Measurements from ENCODE around the gene IL17RD. TPM values are rescaled to one million over a fixed set of nuclear protein-coding genes. Genes with fewer than 3 reads are reported as not detected.
A peak's percentile ranks its signal among the peaks of the same experiment; 100 is the strongest.

The IL17RD gene
- polyA plus RNA-seq, 1 of the 3 experiments (the other 2 are of a cell fraction): 2.4 TPM

DNA sequence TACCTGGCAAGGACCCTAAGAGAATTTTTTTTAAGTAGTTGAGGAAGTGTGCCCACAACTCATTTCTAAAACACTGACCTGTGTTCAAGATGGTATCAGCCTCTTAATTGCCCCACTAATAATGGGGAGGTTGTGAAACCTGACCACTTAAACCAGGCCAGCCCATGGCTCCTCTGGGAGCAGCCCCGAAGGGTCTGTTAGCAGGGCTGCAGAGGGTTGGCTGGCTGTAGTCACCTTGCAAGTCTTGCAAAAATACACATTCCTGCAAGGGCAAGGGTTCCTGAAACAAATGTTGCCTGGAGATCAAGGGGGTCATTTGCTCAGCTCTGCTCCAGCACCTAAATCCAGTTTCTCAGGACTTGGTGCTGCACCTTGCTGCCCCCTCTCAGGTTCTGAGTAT, 3.2 kb downstream of the IL17RD start:
- no peak for TF ChIP-seq FOXM1 (IDR thresholded peaks at IDR 0.05; ENCODE audit: low read depth)
- TF ChIP-seq, protein P1, sequence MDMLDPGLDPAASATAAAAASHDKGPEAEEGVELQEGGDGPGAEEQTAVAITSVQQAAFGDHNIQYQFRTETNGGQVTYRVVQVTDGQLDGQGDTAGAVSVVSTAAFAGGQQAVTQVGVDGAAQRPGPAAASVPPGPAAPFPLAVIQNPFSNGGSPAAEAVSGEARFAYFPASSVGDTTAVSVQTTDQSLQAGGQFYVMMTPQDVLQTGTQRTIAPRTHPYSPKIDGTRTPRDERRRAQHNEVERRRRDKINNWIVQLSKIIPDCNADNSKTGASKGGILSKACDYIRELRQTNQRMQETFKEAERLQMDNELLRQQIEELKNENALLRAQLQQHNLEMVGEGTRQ (IDR thresholded peaks at IDR 0.05; ENCODE audit: borderline replicate concordance, low read depth, low read length): no peak
- no peak for TF ChIP-seq USF1 (IDR thresholded peaks at IDR 0.05; ENCODE audit: borderline replicate concordance, low read depth)
- no peak for TF ChIP-seq CHD2 (IDR thresholded peaks at IDR 0.05; ENCODE audit: low read length, partially characterized antibody)
- no peak for TF ChIP-seq GABPA (IDR thresholded peaks at IDR 0.05; ENCODE audit: low read depth)
- no peak for TF ChIP-seq FOSL2 (IDR thresholded peaks at IDR 0.05; ENCODE audit: borderline replicate concordance, low read depth)
- no peak for TF ChIP-seq EP300 (IDR thresholded peaks at IDR 0.05; ENCODE audit: borderline replicate concordance in 1 of 2, low read depth in 1 of 2, low read length in 1 of 2)
- TF ChIP-seq RFX5 (IDR thresholded peaks at IDR 0.05; ENCODE audit: low read length): no peak
- no peak for TF ChIP-seq PBX3 (IDR thresholded peaks at IDR 0.05)
- TF ChIP-seq SMC3 (IDR thresholded peaks at IDR 0.05; ENCODE audit: low read depth, low read length): no peak
- Histone ChIP-seq H3F3A (replicated peaks; ENCODE audit: insufficient read depth) (no peaks in the 10 kb centered on the region), H3K27ac (ENCODE audit: low read depth in 2 of 2, low read length in 1 of 2) (peak overlapping the region in 1 of 2 experiments; percentile 99; a peak in 2 of 4 replicates), H3K9ac (no peak overlapping the region), H3K27me3 (ENCODE audit: insufficient read depth) (peaks cover 4% of the 10 kb centered on the region; the same call in 1 of the 2 replicates), H3K36me3 (replicated peaks in 1 of 2; ENCODE audit: control insufficient read depth in 1 of 2, insufficient read depth in 2 of 2, low read length in 1 of 2) (no peaks in the 10 kb centered on the region), H4K20me1 (ENCODE audit: insufficient read depth) (no peaks in the 10 kb centered on the region), H3K4me1 (ENCODE audit: control insufficient read depth in 1 of 2, insufficient read depth in 2 of 2, low read depth in 1 of 2, low read length in 1 of 2) (peaks cover 7 to 75% of the 10 kb centered on the region in 2 experiments; a peak in 2 of 4 replicates), H3K9me3 (no peaks in the 10 kb centered on the region), H3K4me2 (no peak overlapping the region), H2AFZ (ENCODE audit: low read depth) (no peak overlapping the region), H3K9me2 (no peaks in the 10 kb centered on the region), H3K4me3 (ENCODE audit: low read depth in 2 of 2, low read length in 1 of 2) (peak overlapping the region in 1 of 2 experiments; percentile 36; a peak in 1 of 4 replicates), H3K79me2 (ENCODE audit: insufficient read depth) (no peaks in the 10 kb centered on the region)
- POLR2A ChIA-PET: interaction anchor here (2.7 kb wide), 1 partner anchor 42 kb away, joined by 12 read pairs; no protein-coding TSS in a partner anchor
- 83% methylated on average over 1 of the region's 1 CpG for WGBS (ENCODE audit: low lambda C conversion rate)
- CTCF ChIA-PET: interaction anchor here (1.2 to 6.0 kb wide), 4 partner anchors 16 to 166 kb away, joined by 3 to 49 read pairs (median 4); no protein-coding TSS in a partner anchor
- no peak for DNase-seq

DNA sequence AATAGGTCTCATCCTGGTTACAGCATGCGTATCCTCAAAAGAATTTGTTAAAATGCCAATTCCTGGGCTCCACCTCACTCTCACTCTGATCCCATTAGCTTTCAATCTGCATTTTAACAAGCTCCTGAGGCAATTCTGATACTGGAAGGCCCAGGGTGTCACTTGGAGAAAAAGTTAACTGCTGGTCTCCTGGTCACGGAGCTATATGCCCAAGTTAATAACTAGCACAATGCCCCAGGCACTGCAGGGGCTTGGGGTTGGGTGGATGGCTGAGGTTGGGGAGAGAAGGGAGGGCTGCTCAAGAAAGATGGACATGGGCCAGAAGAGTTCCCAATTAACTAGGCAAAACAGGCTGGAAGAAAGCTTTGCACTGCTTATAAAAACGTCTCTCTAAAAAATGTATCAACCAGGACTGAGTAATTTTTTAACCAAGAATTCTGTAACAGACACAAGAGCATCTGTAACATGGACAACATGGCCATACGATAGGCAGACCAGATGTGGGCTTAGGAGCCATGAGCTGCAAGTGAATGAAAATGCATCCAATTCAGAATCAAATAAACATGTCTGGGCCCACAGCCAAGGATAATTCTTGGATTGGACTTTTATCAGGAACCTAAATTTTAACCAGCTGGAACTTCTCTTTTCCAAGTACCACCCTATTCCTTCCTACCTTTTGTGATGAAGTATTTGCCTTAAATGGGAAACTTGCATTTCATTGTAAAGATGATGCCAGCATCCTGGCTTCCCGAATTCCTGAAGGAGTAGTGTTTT, 4.2 kb downstream of the IL17RD start:
- H3K36me3 ChIP-seq (replicated peaks in 1 of 2; ENCODE audit: control insufficient read depth in 1 of 2, insufficient read depth in 2 of 2, low read length in 1 of 2): no peaks in the 10 kb centered on the region
- H3K9me2 ChIP-seq: no peaks in the 10 kb centered on the region
- no peaks in the 10 kb centered on the region for H3F3A ChIP-seq (replicated peaks; ENCODE audit: insufficient read depth)
- no peak overlapping the region for H3K4me2 ChIP-seq
- peak overlapping the region in 1 of 2 experiments; percentile 99; a peak in 2 of 4 replicates for H3K27ac ChIP-seq (ENCODE audit: low read depth in 2 of 2, low read length in 1 of 2)
- H3K4me1 ChIP-seq (ENCODE audit: control insufficient read depth in 1 of 2, insufficient read depth in 2 of 2, low read depth in 1 of 2, low read length in 1 of 2): peaks cover 7 to 79% of the 10 kb centered on the region in 2 experiments; a peak in 2 of 4 replicates
- CTCF ChIA-PET: interaction anchor here (1.1 to 6.0 kb wide), 12 partner anchors 9 to 165 kb away, joined by 3 to 49 read pairs (median 6); no protein-coding TSS in a partner anchor
- DNase-seq: peak; percentile 56
- no peak overlapping the region; a peak in 1 of 4 replicates for H3K4me3 ChIP-seq (ENCODE audit: low read depth in 2 of 2, low read length in 1 of 2)
- H3K9me3 ChIP-seq: no peaks in the 10 kb centered on the region
- H3K27me3 ChIP-seq (ENCODE audit: insufficient read depth): no peaks in the 10 kb centered on the region
- H3K9ac ChIP-seq: no peak overlapping the region
- H2AFZ ChIP-seq (ENCODE audit: low read depth): no peak overlapping the region
- POLR2A ChIA-PET: interaction anchor here (1.5 to 2.9 kb wide), 4 partner anchors 9 to 41 kb away, joined by 7 to 31 read pairs (median 10); no protein-coding TSS in a partner anchor
- 42% methylated on average over 5 of the region's 5 CpGs for WGBS (ENCODE audit: low lambda C conversion rate)
- H4K20me1 ChIP-seq (ENCODE audit: insufficient read depth): no peaks in the 10 kb centered on the region
- no peaks in the 10 kb centered on the region for H3K79me2 ChIP-seq (ENCODE audit: insufficient read depth)
- TF ChIP-seq RFX5 (IDR thresholded peaks at IDR 0.05; ENCODE audit: low read length): no peak
- peak; percentile 70 for TF ChIP-seq TCF12 (IDR thresholded peaks at IDR 0.05)
- TF ChIP-seq RCOR1 (IDR thresholded peaks at IDR 0.05; ENCODE audit: low read length): peak; percentile 66
- TF ChIP-seq NFIC (IDR thresholded peaks at IDR 0.05; ENCODE audit: borderline replicate concordance): peak; percentile 32; the same call in 1 of the 2 replicates
- TF ChIP-seq NRF1 (IDR thresholded peaks at IDR 0.05; ENCODE audit: low read depth, low read length): no peak
- no peak for TF ChIP-seq SMC3 (IDR thresholded peaks at IDR 0.05; ENCODE audit: low read depth, low read length)
- TF ChIP-seq TAF1 (IDR thresholded peaks at IDR 0.05; ENCODE audit: borderline replicate concordance, low read depth, low read length): no peak
- TF ChIP-seq FOXM1 (IDR thresholded peaks at IDR 0.05; ENCODE audit: low read depth): no peak
- peak; percentile 61; the same call in 1 of the 2 replicates for TF ChIP-seq FOXJ3 (CRISPR knock-in tag; IDR thresholded peaks at IDR 0.05)
- TF ChIP-seq CTCF (IDR thresholded peaks at IDR 0.05): no peak
- no peak for TF ChIP-seq USF1 (IDR thresholded peaks at IDR 0.05; ENCODE audit: borderline replicate concordance, low read depth)
- TF ChIP-seq GATA2 (CRISPR knock-in tag; IDR thresholded peaks at IDR 0.05): no peak; the same call in 1 of the 2 replicates
- TF ChIP-seq EZH2phosphoT487 (IDR thresholded peaks at IDR 0.05; ENCODE audit: borderline replicate concordance, low read depth): no peak
- no peak; the same call in 1 of the 2 replicates for TF ChIP-seq RAD21 (IDR thresholded peaks at IDR 0.05; ENCODE audit: low read length)

All from SK-N-SH (cell line).